RWPE1 (cell line): ENCODE results near the gene DGKI.

ENCODE experiments used
- CTCF ChIA-PET: fragments of 350-600 bp; sonication (Branson Sonifier 250); formaldehyde crosslinking; extraction: SDS; loops from one replicate; lab custom pipeline; 2021; lab: Yijun Ruan, JAX
- POLR2A ChIA-PET: fragments of 400-600 bp; formaldehyde crosslinking; extraction: SDS; loops from one replicate; lab custom pipeline; 2020; ENCODE audit warnings: antibody characterized with exemption; ENCODE audit not compliant: low non-redundant PET; lab: Yijun Ruan, JAX
- DNase-seq: peaks from one replicate; pipeline ENCODE4 v3.0.0; 2012; ENCODE audit warnings: low spot score
- H3K27ac ChIP-seq: fragments of 450-650 bp; 2 replicates; pipeline ENCODE4 v1.5.1; 2017
- CTCF ChIP-seq: fragments of 450-650 bp; conservative IDR thresholded peaks from 2 replicates; pipeline ENCODE4 v1.5.1; 2017; ENCODE audit warnings: low read depth, mild to moderate bottlenecking

DGKI gene

GRCh38 chr7:137846827-137847567, at the start of gene DGKI:
Gene DGKI (minus strand): TSS chr7:137846974.
- POLR2A ChIA-PET: no interaction called here
- TF ChIP-seq CTCF: no peak
- no peak within 1 kb of the TSS for H3K27ac ChIP-seq
- DNase-seq: peak; percentile 1
- CTCF ChIA-PET: no interaction called here

GRCh38 chr7:137895301-137896221, 48.8 kb upstream of the DGKI start:
- no peak for DNase-seq
- ChIA-PET POLR2A (no interaction called here), CTCF (interaction anchor here (0.6 to 1.0 kb wide), 2 partner anchors 35 to 113 kb away, joined by 3 read pairs; no protein-coding TSS in a partner anchor)
- H3K27ac ChIP-seq: no peak overlapping the region
- no peak for TF ChIP-seq CTCF

GRCh38 chr7:137893143-137893742, 46.5 kb upstream of the DGKI start:
- POLR2A ChIA-PET: no interaction called here
- DNase-seq: no peak
- TF ChIP-seq CTCF: no peak
- H3K27ac ChIP-seq: no peak overlapping the region
- CTCF ChIA-PET: interaction anchor here (1.1 kb wide), 1 partner anchor 109 kb away, joined by 3 read pairs; the partner anchor contains the start of gene CREB3L2

DNA sequence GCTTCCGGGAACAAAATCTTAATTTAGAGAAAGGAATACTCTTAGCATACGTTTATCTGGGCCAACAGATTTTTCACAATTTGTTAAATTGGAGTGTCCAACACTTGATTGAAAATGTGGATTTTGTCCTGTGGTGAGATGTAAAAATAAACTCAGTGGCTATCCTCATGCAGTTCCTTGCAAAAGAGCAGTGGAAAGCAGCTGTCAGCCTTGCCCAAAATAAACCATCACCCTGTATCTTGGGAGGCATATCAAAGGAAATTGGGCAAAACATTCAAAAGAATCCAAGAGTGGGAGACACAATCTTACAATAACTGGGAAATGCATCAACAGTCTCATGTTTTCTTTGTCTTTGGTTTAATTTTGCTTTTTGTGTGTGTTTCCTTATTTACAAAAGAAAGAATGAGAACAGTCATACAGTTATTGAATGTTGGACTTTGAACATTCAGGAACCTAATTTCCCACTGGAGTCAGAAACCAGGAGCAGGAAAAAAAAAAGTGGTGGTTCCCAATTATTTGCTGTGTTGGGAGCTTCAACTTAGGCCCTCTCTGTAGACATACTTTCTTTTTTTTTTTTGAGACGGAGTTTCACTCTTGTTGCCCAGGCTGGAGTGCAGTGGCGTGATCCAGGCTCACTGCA, 44.4 kb upstream of the DGKI start:
- no peak overlapping the region for H3K27ac ChIP-seq
- CTCF ChIA-PET: no interaction called here
- no peak for DNase-seq
- POLR2A ChIA-PET: no interaction called here
- TF ChIP-seq CTCF: no peak

- ChIA-PET POLR2A (no interaction called here), CTCF (no interaction called here)
- TF ChIP-seq CTCF: no peak
- DNase-seq: no peak
- no peak overlapping the region for H3K27ac ChIP-seq
These were observed 43.7 kb upstream of the DGKI start for GRCh38 chr7:137890449-137890921.
